Measurements from ENCODE around the gene USP17L29.
"Not testable (repeated sequence)": the region's sequence is repeated elsewhere in the genome, so short reads cannot be mapped to it uniquely, and the experiment has no call there.

Gene USP17L29

GRCh38 chr4:9389001-9389400 lies 35.6 kb downstream of the USP17L29 start:
- DNase-seq (ENCODE audit: low spot score in 2 of 2); H3K9me3 Mint-ChIP-seq; H3K4me3 Mint-ChIP-seq; ATAC-seq (replicated peaks; ENCODE audit: extremely low read depth, poor library complexity, severe bottlenecking); H3K27ac Mint-ChIP-seq (ENCODE audit: low read depth); H3K4me1 Mint-ChIP-seq; H3K27me3 Mint-ChIP-seq; H3K36me3 Mint-ChIP-seq (ENCODE audit: insufficient read depth): not testable (repeated sequence)
